NCI-H1436 (cell line): ENCODE data around the gene ORMDL1.

ENCODE experiments used
- DNase-seq: peaks from one replicate; lab custom pipeline; 2025; lab: John Stamatoyannopoulos, UW

ORMDL1 gene

GRCh38 chr2:189783927-189784867 is at the start of gene ORMDL1, which contains the start of gene PMS1:
ORMDL1 (minus strand) TSS chr2:189784339; CDS start chr2:189782595, 1,744 bp downstream.
PMS1 (plus strand) TSS chr2:189784450; CDS start chr2:189791810, 7,360 bp downstream.
- DNase-seq = peak; percentile 93

- DNase-seq = no peak
These were observed 46.4 kb upstream of the ORMDL1 start for GRCh38 chr2:189830510-189830909.

DNA sequence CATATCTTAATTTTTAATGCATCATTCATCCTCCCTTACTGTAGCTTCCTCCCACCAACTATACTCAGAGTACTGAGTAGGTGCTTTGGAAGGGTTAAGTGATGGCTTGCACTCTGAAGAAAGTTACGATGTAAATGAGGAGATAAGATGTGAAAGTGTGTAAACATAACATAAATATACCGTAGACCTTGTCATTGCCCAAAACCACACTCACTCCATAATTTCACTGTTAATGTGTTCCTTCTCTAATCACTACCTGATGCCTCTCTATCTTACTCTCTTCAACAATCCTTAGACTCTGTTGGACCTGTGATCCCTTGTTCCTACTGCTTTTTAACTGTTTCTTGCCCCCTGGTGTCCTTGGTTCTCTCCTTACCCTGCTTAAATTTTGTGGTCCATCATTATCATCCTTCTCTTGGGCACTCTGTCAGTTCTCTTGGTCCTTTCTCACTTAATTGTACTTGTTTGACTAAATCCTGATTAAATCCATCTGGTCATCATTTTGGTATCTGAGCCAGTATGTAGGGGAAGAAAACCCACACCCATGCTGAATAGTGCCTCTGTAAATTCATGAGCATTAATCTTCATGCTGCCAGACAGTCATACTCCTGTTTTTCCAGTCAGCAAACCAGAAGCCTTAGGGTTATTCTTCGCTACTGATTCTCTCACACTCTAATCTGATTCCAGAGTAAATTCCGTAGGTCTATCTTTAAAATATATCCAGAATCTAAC is 45.1 kb upstream of the ORMDL1 start:
- DNase-seq = no peak

GRCh38 chr2:189826039-189826438 is 41.9 kb upstream of the ORMDL1 start:
- DNase-seq = no peak

GRCh38 chr2:189824694-189825396 is 40.7 kb upstream of the ORMDL1 start:
- DNase-seq = no peak

- no peak for DNase-seq
These were observed 38.0 kb upstream of the ORMDL1 start for GRCh38 chr2:189821953-189822748.

DNA sequence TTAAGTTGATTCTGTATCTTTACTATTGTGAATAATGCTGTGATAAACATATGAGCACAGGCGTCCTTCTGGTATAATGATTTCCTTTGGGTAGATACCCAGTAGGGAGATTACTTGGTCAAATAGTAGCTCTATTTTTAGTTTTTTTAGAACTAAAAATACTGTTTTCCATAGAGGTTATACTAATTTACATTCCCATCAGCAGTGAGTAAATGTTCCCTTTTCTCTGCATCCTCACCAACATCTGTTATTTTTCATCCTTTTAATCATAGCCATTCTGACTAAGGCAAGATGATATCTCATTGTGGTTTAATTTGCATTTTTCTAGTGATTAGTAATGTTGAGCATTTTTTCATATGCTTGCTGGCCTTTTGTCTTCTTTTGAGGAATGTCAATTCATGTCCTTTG is 35.2 kb upstream of the ORMDL1 start:
- DNase-seq = no peak

DNA sequence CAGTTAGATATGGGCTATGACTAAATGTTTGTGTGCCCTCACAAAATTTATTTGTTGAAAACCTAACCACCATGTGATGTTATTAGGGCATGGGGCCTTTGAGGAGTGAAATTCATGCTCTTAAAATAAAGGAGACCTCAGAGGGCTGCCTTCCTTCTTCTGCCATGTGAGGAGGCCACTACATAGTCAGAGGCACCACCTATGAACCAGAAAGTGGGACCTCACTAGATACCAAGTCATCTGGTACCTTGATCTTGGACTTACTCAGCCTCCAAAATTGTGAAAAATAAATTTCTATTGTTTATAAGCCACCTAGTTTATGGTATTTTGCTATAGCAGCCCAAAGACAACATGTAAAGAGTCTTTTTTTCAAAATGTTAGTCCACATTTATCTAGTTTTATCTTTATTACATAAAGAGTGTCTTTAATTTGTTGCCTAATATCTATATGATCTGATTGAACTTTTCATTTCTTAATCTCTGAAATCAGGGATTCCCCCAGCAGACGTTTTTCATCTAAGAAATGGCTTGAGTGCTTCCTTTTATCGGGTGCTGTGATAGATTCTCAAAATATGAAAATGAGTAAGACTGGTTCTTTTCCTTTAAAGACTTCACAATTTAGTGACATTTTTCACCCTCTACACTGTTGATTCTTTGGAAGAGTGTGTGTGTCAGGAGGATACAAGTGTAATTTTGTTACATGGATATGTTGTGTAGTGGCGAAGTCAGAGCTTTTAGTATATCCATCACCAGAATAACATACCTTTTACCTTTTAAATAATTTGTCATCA is 34.3 kb upstream of the ORMDL1 start:
- DNase-seq = no peak

DNA sequence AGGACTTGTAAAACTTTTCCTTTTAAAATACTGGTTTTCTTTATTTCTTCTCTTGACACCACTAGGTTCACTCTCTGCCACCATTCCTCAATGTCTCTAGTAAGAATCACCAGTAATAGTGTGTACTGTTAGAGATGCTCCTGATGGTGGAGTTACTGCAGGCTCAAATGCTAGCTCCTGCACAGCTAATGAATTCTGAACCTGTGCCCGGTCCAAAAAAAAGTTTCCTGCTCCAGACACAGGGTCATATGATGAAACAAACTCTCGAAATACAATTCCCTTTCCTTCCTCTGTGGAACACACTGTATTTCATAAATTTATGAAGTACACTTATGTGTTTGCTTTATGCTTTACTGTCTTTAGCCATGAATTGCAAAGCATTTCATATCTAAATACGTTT is 19.3 kb upstream of the ORMDL1 start:
- no peak for DNase-seq

GRCh38 chr2:189802396-189802912 is 18.3 kb upstream of the ORMDL1 start:
- DNase-seq = no peak

GRCh38 chr2:189799531-189799930 is 15.4 kb upstream of the ORMDL1 start:
- no peak for DNase-seq

DNA sequence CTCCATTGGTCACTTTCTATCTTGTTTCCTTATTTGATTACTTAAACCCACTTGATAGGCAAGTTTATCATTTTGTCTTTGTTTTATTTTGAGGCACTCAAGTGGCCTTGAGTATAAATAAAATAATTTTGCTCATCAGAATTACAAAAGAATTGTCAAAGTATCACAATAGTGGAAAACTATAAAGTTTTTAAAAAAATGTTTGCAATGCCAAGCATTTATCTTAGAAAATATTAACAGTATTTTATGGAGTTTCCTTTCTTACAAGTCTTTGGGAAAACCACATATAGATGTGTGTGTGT is 14.8 kb upstream of the ORMDL1 start:
- no peak for DNase-seq

- peak; percentile 12 for DNase-seq
These were observed 14.3 kb upstream of the ORMDL1 start for GRCh38 chr2:189798312-189799029.

DNA sequence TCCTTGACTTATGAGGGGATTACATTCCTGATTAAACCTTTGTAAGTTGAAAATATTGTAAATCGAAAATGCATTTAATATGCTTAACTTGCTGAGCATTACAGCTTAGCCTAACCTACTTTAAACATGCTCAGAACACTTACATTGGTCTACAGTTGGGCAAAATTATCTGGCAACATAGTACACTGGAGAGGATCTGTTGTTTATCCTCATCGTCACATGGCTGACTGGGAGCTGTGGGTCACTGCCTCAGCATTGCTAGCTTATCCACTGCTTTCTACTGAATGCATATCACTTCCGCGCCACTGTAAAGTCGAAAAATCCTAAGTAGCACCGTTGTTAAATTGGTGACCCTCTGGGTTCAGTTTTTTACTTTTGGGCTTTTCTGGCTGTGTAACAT is 13.8 kb upstream of the ORMDL1 start:
- no peak for DNase-seq

DNA sequence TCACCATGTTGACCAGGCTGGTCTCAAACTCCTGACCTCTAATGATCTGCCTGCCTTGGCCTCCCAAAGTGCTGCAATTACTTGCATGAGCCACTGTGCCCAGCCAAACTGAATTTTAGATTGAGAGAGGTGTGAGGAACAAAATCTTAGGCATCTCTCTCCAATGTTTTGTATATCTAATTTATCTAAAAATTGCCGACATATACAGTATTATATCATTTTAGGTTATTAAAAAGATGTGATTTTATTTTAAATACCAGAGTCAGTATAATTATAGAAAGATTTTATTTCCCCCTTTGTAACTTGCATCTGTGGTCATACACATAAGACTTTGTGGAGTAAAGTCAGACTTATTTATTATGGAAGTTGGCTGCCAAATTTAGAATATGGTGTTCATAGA is 10.2 kb upstream of the ORMDL1 start:
- DNase-seq = no peak

GRCh38 chr2:189791338-189792042 is 7.4 kb upstream of the ORMDL1 start:
- no peak for DNase-seq

DNA sequence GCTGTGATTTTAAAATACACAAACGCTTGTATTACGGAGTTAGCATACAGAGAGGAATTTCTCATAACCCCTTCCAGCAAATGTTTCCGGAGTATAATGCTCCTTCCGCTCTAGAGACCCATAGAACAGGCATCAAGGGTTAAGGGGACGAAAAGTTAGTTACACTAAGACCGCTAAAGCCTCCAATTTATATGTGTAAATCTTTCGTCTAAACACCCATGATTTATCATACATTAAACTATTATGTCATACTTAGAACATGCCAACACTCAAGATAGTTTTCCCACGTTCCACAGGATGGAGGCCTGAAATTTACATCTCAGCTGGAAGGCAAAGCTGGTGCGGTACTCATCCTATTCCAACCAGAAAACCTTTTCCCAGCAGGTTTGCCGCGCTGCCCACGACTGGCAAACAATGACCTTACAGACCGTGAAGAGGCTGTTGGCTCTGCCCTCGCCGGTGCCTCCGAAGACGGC is 650 bp downstream of the ORMDL1 start:
- DNase-seq = no peak

DNA sequence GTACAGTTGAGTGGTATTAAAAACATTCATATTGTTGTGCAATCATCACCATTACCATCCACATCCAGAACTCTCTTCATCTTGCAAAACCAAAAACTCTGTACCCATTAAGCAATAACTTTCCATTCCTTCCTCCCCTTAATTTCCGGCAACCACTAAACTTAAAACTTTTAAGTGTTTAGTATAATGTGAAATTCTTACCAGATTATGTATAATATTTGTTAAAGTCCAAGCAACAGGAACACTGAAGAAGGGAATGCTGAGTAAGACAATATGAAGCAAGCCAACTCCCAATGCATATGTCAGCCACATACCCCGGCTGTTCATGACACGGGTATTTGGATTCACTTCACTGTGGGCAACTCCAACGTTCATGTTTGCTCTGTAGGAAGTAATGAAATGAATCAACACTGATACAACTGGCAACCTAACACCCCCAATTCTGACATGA is 1.9 kb downstream of the ORMDL1 start:
- no peak for DNase-seq

DNA sequence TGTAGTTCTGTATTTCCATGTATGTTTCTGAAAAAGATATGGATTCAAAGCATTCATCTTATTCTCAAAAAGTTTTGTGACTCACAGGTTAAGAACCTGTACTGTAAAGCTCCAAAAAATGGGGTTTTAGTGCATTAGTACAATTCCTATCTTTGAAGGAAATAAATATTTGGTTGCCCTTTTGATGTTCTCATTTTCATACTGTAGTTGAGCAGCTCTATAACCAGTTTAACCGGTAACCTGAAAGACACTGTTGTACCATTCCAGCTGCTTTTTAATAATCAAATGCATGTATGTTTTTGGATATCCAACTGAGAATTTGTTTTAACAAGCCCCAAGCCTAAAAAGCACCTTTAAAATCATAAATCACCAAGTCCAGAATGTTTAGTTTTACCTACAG is 11.9 kb downstream of the ORMDL1 start:
- no peak for DNase-seq
